ENCODE results near the gene CARS1.

CARS1 gene

GRCh38 chr11:3035333-3035732 is 21.9 kb downstream of the CARS1 start:
- Histone ChIP-seq H3K4me1 (ENCODE audit: control extremely low read depth in 1 of 4, control insufficient read depth in 4 of 4, insufficient read depth in 4 of 4, low read length in 3 of 4) (peaks cover 0 to 14% (median 6%) of the 10 kb centered on the region in 4 experiments), H3K4me3 (ENCODE audit: control insufficient read depth in 1 of 7, extremely low read depth in 1 of 7, insufficient read depth in 4 of 7, low read depth in 2 of 7, low read length in 6 of 7) (no peak overlapping the region), H3K27ac (ENCODE audit: insufficient read depth in 1 of 2, low read depth in 1 of 2, low read length in 2 of 2, poor library complexity in 1 of 2, severe bottlenecking in 2 of 2) (no peak overlapping the region), H3K27me3 (replicated peaks in 2 of 5; ENCODE audit: control insufficient read depth in 4 of 5, insufficient read depth in 5 of 5, low read length in 4 of 5) (no peaks in the 10 kb centered on the region), H3K36me3 (ENCODE audit: control insufficient read depth in 4 of 4, insufficient read depth in 4 of 4, low read length in 3 of 4) (peaks cover 13 to 70% (median 42%) of the 10 kb centered on the region in 4 experiments), H3K9me3 (ENCODE audit: control extremely low read depth in 1 of 5, control insufficient read depth in 4 of 5, insufficient read depth in 2 of 5, low read depth in 1 of 5, low read length in 4 of 5) (no peaks in the 10 kb centered on the region)
- CTCF ChIA-PET, result interaction anchor here (1.0 to 8.7 kb wide), 7 partner anchors 10 to 83 kb away, joined by 3 to 87 read pairs (median 9); partner anchors contain the start of gene NAP1L4
- POLR2A ChIA-PET, result no interaction called here
- no peak for DNase-seq

GRCh38 chr11:3030289-3031070 is 26.7 kb downstream of the CARS1 start:
- Histone ChIP-seq H3K9me3 (ENCODE audit: control extremely low read depth in 1 of 5, control insufficient read depth in 4 of 5, insufficient read depth in 2 of 5, low read depth in 1 of 5, low read length in 4 of 5) (no peaks in the 10 kb centered on the region), H3K27me3 (replicated peaks in 2 of 5; ENCODE audit: control insufficient read depth in 4 of 5, insufficient read depth in 5 of 5, low read length in 4 of 5) (no peaks in the 10 kb centered on the region), H3K36me3 (ENCODE audit: control insufficient read depth in 4 of 4, insufficient read depth in 4 of 4, low read length in 3 of 4) (peaks cover 12 to 68% (median 45%) of the 10 kb centered on the region in 4 experiments), H3K4me1 (ENCODE audit: control extremely low read depth in 1 of 4, control insufficient read depth in 4 of 4, insufficient read depth in 4 of 4, low read length in 3 of 4) (peaks cover 0 to 6% (median 1%) of the 10 kb centered on the region in 4 experiments), H3K27ac (ENCODE audit: insufficient read depth in 1 of 2, low read depth in 1 of 2, low read length in 2 of 2, poor library complexity in 1 of 2, severe bottlenecking in 2 of 2) (no peak overlapping the region), H3K4me3 (ENCODE audit: control insufficient read depth in 1 of 7, extremely low read depth in 1 of 7, insufficient read depth in 4 of 7, low read depth in 2 of 7, low read length in 6 of 7) (no peak overlapping the region)
- CTCF ChIA-PET, result no interaction called here
- DNase-seq, result no peak
- POLR2A ChIA-PET, result no interaction called here
- 84% methylated on average over 16 of the region's 18 CpGs for WGBS (ENCODE audit: insufficient coverage)

- CTCF ChIA-PET, result interaction anchor here (1.1 kb wide), 1 partner anchor 53 kb away, joined by 4 read pairs; no protein-coding TSS in a partner anchor
- Histone ChIP-seq H3K27ac (ENCODE audit: insufficient read depth in 1 of 2, low read depth in 1 of 2, low read length in 2 of 2, poor library complexity in 1 of 2, severe bottlenecking in 2 of 2) (no peak overlapping the region), H3K9me3 (ENCODE audit: control extremely low read depth in 1 of 5, control insufficient read depth in 4 of 5, insufficient read depth in 2 of 5, low read depth in 1 of 5, low read length in 4 of 5) (no peaks in the 10 kb centered on the region), H3K27me3 (replicated peaks in 2 of 5; ENCODE audit: control insufficient read depth in 4 of 5, insufficient read depth in 5 of 5, low read length in 4 of 5) (no peaks in the 10 kb centered on the region), H3K4me1 (ENCODE audit: control extremely low read depth in 1 of 4, control insufficient read depth in 4 of 4, insufficient read depth in 4 of 4, low read length in 3 of 4) (peaks cover 0 to 6% (median 1%) of the 10 kb centered on the region in 4 experiments), H3K36me3 (ENCODE audit: control insufficient read depth in 4 of 4, insufficient read depth in 4 of 4, low read length in 3 of 4) (peaks cover 16 to 64% (median 41%) of the 10 kb centered on the region in 4 experiments), H3K4me3 (ENCODE audit: control insufficient read depth in 1 of 7, extremely low read depth in 1 of 7, insufficient read depth in 4 of 7, low read depth in 2 of 7, low read length in 6 of 7) (no peak overlapping the region)
- DNase-seq, result no peak
- POLR2A ChIA-PET, result no interaction called here
- WGBS (ENCODE audit: insufficient coverage), result 96% methylated on average over 7 of the region's 9 CpGs
These were observed 28.4 kb downstream of the CARS1 start for GRCh38 chr11:3028813-3029212.

GRCh38 chr11:3026803-3027202 is 30.4 kb downstream of the CARS1 start:
- no peak overlapping the region for H3K27ac ChIP-seq (ENCODE audit: insufficient read depth in 1 of 2, low read depth in 1 of 2, low read length in 2 of 2, poor library complexity in 1 of 2, severe bottlenecking in 2 of 2)
- no peak for DNase-seq
- POLR2A ChIA-PET, result no interaction called here
- H3K9me3 ChIP-seq (ENCODE audit: control extremely low read depth in 1 of 5, control insufficient read depth in 4 of 5, insufficient read depth in 2 of 5, low read depth in 1 of 5, low read length in 4 of 5), result no peaks in the 10 kb centered on the region
- peaks cover 0 to 11% (median 4%) of the 10 kb centered on the region in 4 experiments for H3K4me1 ChIP-seq (ENCODE audit: control extremely low read depth in 1 of 4, control insufficient read depth in 4 of 4, insufficient read depth in 4 of 4, low read length in 3 of 4)
- H3K27me3 ChIP-seq (replicated peaks in 2 of 5; ENCODE audit: control insufficient read depth in 4 of 5, insufficient read depth in 5 of 5, low read length in 4 of 5), result no peaks in the 10 kb centered on the region
- H3K36me3 ChIP-seq (ENCODE audit: control insufficient read depth in 4 of 4, insufficient read depth in 4 of 4, low read length in 3 of 4), result peaks cover 22 to 56% (median 38%) of the 10 kb centered on the region in 4 experiments
- no peak overlapping the region for H3K4me3 ChIP-seq (ENCODE audit: control insufficient read depth in 1 of 7, extremely low read depth in 1 of 7, insufficient read depth in 4 of 7, low read depth in 2 of 7, low read length in 6 of 7)
- 94% methylated on average over 7 of the region's 8 CpGs for WGBS (ENCODE audit: insufficient coverage)
- CTCF ChIA-PET, result interaction anchor here (0.6 to 1.3 kb wide), 4 partner anchors 11 to 606 kb away, joined by 3 to 4 read pairs (median 3); no protein-coding TSS in a partner anchor

GRCh38 chr11:3022982-3023381 is 34.2 kb downstream of the CARS1 start:
- Histone ChIP-seq H3K4me3 (ENCODE audit: control insufficient read depth in 1 of 7, extremely low read depth in 1 of 7, insufficient read depth in 4 of 7, low read depth in 2 of 7, low read length in 6 of 7) (no peak overlapping the region), H3K4me1 (ENCODE audit: control extremely low read depth in 1 of 4, control insufficient read depth in 4 of 4, insufficient read depth in 4 of 4, low read length in 3 of 4) (peaks cover 0 to 14% (median 0%) of the 10 kb centered on the region in 4 experiments), H3K27ac (ENCODE audit: insufficient read depth in 1 of 2, low read depth in 1 of 2, low read length in 2 of 2, poor library complexity in 1 of 2, severe bottlenecking in 2 of 2) (no peak overlapping the region), H3K9me3 (ENCODE audit: control extremely low read depth in 1 of 5, control insufficient read depth in 4 of 5, insufficient read depth in 2 of 5, low read depth in 1 of 5, low read length in 4 of 5) (no peaks in the 10 kb centered on the region), H3K27me3 (replicated peaks in 2 of 5; ENCODE audit: control insufficient read depth in 4 of 5, insufficient read depth in 5 of 5, low read length in 4 of 5) (no peaks in the 10 kb centered on the region), H3K36me3 (ENCODE audit: control insufficient read depth in 4 of 4, insufficient read depth in 4 of 4, low read length in 3 of 4) (peaks cover 6 to 53% (median 47%) of the 10 kb centered on the region in 4 experiments)
- CTCF ChIA-PET, result interaction anchor here (1.1 to 3.0 kb wide), 11 partner anchors 12 to 491 kb away, joined by 3 to 26 read pairs (median 4); no protein-coding TSS in a partner anchor
- POLR2A ChIA-PET, result no interaction called here
- WGBS (ENCODE audit: insufficient coverage), result 93% methylated on average over 4 of the region's 4 CpGs
- no peak for DNase-seq

- 92% methylated on average over 13 of the region's 14 CpGs for WGBS (ENCODE audit: insufficient coverage)
- H3K27ac ChIP-seq (ENCODE audit: insufficient read depth in 1 of 2, low read depth in 1 of 2, low read length in 2 of 2, poor library complexity in 1 of 2, severe bottlenecking in 2 of 2), result no peak overlapping the region
- peaks cover 0 to 14% (median 0%) of the 10 kb centered on the region in 4 experiments for H3K4me1 ChIP-seq (ENCODE audit: control extremely low read depth in 1 of 4, control insufficient read depth in 4 of 4, insufficient read depth in 4 of 4, low read length in 3 of 4)
- ChIA-PET POLR2A (no interaction called here), CTCF (interaction anchor here (1.1 to 3.0 kb wide), 10 partner anchors 13 to 491 kb away, joined by 3 to 26 read pairs (median 4); no protein-coding TSS in a partner anchor)
- no peak overlapping the region for H3K4me3 ChIP-seq (ENCODE audit: control insufficient read depth in 1 of 7, extremely low read depth in 1 of 7, insufficient read depth in 4 of 7, low read depth in 2 of 7, low read length in 6 of 7)
- no peak for DNase-seq
- H3K27me3 ChIP-seq (replicated peaks in 2 of 5; ENCODE audit: control insufficient read depth in 4 of 5, insufficient read depth in 5 of 5, low read length in 4 of 5), result no peaks in the 10 kb centered on the region
- H3K36me3 ChIP-seq (ENCODE audit: control insufficient read depth in 4 of 4, insufficient read depth in 4 of 4, low read length in 3 of 4), result peaks cover 6 to 59% (median 49%) of the 10 kb centered on the region in 4 experiments
- no peaks in the 10 kb centered on the region for H3K9me3 ChIP-seq (ENCODE audit: control extremely low read depth in 1 of 5, control insufficient read depth in 4 of 5, insufficient read depth in 2 of 5, low read depth in 1 of 5, low read length in 4 of 5)
These were observed 34.8 kb downstream of the CARS1 start for GRCh38 chr11:3022300-3022967.

Measured in common myeloid progenitor, CD34-positive (primary cell).